Measurements from ENCODE around the gene EOGT.

EOGT gene

DNA sequence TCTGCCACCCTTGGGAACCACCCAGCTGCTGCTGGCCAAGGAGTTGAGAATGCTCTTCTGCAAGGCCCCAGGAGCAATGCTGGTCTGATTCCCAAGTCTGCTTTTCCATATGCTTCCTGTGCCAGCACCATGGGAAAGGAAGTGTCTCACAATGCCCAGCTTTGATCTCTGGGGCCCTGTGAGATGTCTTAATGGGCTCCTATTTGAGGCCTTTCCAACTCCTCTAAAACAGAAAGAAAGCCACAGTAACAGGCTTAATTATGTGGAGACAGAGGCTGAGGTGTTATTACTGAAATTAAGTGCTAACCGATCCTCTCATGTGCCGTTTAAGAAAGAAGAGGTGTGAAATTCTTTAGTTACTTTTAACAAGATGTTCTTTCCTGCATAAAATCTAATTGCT, 4.5 kb downstream of the EOGT start:
- no peak for DNase-seq

DNA sequence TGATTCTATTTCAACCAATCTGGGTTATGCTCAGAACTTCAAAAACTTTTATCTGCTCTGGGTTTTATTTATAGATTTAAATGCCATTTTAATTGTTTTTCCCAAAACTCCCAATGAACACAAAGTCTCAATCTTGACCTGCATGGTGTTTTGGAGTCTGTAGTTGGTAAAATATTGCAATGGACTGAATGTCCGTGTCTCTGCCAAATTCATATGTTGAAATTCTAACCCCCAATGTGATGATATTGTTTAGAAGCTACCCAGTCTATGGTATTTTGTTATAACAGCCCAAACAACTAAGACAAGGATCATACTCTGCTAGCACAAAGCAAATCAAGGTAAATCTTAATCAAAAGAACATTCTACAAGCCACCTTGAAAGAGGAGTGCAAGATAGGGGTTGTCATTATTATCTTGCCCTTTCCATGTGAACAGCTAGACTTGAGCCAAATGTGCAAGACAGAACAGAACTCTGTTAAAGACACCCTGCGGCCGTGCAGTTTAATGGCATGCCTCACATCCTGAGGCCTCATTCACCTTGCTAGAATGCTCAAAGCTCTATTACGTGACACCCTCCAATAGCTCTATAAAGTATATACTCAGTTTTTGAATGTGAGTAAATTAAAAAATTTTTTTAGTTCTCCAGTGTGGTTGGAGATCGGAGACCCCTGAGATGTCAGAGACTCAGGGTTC, 7.5 kb downstream of the EOGT start:
- no peak for DNase-seq

GRCh38 chr3:69005071-69005790, 8.3 kb downstream of the EOGT start:
- DNase-seq = no peak

GRCh38 chr3:69004138-69004537, 9.3 kb downstream of the EOGT start:
- DNase-seq = no peak

DNA sequence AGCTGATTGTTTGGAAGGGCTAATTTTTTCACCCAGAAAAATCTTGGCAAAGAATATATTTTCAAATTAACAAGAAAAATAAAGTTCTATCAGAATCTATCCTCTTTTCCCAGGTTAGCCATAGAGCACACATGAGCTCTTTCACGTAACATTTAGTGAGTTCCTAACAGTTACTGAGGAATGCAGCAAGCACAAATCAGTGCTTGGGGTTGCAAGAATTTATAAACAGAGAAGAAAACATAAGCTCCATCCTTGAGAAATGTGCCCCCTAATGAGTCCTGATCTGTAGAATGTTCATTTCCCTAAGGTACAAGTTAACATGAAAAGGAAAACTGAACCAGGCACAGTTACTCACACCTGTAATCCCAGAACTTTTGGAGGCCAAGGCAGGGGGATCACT, 13.9 kb downstream of the EOGT start:
- no peak for DNase-seq

GRCh38 chr3:68999158-68999557, 14.3 kb downstream of the EOGT start:
- DNase-seq = no peak

- DNase-seq = no peak
These were observed 15.6 kb downstream of the EOGT start for GRCh38 chr3:68997887-68998286.

DNA sequence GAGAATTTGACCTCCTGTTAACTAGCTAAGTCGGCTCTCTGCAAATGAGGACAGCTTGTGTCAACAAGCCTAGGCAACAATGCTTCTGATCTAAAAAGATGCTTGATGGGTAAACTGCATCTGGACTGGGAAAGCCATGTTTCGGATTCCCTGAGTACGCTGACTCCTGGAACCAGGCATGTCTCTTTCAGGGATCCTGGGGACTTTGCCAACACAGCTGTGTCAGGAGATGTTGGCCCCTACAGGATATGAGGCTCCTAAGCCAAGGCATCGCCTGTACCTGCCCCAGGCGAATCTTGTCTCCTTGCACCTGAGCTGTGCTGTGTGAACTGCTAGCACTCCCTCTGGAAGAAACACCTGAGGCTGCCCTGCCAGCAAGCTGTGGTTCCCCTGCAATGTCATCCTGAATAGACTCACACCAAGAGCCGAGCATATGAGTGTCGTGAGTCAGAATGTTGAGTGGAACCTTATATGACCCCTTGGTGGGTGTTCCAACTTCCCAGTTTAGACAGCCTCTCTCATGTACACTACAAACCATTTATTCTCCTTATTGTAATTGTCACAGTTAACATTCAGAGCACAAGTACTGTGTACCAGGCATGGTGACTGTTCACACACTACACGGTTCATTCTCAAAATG, 17.0 kb downstream of the EOGT start:
- no peak for DNase-seq

DNA sequence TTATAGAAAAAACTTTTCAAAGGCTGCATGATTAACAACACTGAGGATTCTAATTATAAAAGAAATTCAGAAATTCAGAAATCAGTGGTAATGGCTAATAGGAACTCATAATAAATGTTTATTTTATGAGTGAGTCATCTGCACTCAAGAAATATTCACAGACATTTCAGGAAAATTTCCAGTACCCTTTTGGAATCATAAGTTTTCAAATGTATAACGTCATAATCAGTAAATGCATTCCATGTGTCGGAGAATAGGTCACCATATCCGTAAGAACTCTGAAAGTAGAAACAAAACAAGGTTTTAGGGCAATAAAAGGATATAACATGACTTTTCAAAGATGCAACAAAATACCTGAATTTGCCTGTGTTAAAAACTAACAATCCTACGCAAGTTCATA, 24.7 kb downstream of the EOGT start:
- DNase-seq = no peak

GRCh38 chr3:68987322-68987721, 26.2 kb downstream of the EOGT start:
- no peak for DNase-seq

GRCh38 chr3:68986496-68987208, 26.8 kb downstream of the EOGT start:
- DNase-seq = no peak

GRCh38 chr3:68985146-68985790, 28.2 kb downstream of the EOGT start:
- DNase-seq = no peak

GRCh38 chr3:68984011-68984530, 29.4 kb downstream of the EOGT start:
- no peak for DNase-seq

DNA sequence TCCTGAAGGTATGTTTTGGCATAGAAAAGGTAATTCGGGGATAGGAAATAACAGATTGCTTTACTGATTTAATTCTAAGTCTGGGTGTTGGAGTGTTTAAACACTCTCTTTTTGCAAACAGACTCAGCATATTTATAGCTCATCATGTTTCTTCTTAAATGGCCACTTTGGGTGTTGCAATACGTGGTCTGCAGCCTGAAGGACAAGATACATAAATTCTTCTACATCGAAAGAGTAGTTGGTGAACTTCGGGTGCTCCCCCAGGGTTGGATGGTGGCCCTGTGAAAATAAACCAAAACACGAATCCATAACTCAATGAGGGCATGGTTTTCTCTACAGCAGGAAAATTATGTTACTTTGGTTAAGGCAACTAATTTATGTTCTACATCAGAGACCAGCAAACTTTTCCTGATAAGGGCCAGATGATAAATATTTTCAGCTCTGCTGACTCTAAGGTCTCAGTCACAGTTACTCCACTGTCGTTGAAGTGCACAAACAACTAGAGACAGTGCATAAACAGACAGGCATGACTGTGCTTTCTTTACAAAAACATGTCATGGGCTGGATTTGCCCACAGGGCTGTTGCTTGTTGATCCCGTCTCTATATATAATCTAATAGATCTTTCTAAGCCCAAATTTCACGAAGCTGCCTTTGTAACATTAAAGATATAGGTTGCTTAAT, 35.9 kb downstream of the EOGT start:
- DNase-seq = no peak

GRCh38 chr3:68974711-68975110, 38.8 kb downstream of the EOGT start:
- DNase-seq = no peak

- no peak for DNase-seq
These were observed 39.8 kb downstream of the EOGT start for GRCh38 chr3:68973639-68974038.

- DNase-seq = peak; percentile 21
These were observed 41.0 kb downstream of the EOGT start for GRCh38 chr3:68972358-68972979.

DNA sequence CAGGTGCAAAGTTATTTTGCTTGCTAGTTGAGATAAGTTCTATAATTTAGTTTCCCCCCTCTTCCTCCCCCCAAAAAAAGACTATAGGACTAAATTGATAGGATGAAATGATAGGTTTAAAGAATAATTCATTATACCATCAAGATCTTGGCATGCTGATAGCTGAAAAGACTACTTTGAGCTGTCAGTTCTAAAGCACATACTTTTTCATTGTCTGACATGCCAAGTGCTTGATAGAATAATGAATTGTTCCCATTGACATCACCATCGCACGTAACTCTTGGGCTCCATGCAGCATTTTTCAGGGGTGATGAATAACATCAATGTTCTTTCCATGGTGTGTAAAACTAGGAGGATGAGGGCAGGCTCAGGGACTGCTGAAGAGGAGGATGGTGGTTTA, 48.8 kb downstream of the EOGT start:
- no peak for DNase-seq

GRCh38 chr3:68963891-68964290, 49.6 kb downstream of the EOGT start:
- no peak for DNase-seq

- no peak for DNase-seq
These were observed 50.1 kb downstream of the EOGT start for GRCh38 chr3:68963376-68963775.

DNA sequence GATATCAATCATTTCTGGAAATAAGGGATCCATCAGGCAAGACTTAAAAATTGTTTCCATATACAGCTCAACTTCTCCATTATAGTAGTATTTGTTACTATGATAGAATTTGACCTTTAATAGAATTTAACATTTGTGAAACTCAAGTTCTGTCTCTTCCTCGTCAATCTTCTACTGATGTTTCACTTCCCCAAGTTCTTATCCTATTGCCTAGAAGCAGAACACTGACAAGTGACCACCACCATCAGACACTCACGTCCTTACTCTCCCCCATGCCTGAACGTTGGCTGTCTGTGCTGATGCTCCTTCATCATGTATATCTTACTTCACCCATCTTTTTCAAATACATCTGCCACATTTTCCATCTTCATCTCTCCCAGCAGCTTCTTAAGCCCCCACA, 54.6 kb downstream of the EOGT start:
- DNase-seq = no peak

- DNase-seq = no peak
These were observed 55.6 kb downstream of the EOGT start for GRCh38 chr3:68957895-68958294.
